Measurements from ENCODE around the gene BRAF.

GRCh38 chr7:140923358-140924006 is 1.2 kb downstream of the BRAF start:
- TF ChIP-seq CTCF (IDR thresholded peaks at IDR 0.05; ENCODE audit: insufficient read depth, low read length, poor library complexity, severe bottlenecking) (no peak), EZH2phosphoT487 (conservative IDR thresholded peaks at IDR 0.05; ENCODE audit: low read length) (no peak)

Data from SU-DHL-6 (cell line).